ENCODE data around the gene CTRB1.
"Not testable (repeated sequence)": the region's sequence is repeated elsewhere in the genome, so short reads cannot be mapped to it uniquely, and the experiment has no call there.

Gene CTRB1

DNA sequence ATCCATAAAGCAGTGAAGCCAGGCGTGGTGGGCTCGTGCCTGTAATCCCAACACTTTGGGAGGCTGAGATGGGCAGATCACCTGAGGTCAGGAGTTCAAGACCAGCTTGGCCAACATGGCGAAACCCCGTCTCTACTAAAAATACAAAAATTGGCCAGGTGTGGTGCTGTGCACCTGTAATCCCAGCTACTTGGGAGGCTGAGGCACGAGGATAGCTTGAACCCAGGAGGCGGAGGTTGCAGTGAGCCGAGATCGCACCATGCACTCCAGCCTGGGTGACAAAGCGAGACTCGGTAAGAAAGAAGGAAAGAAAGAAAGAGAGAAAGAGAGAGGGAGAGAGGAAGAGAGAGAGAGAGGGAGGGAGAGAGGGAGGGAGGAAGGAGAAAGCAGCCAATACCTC lies 53.8 kb downstream of the CTRB1 start:
- DNase-seq (ENCODE audit: low spot score): not testable (repeated sequence)

DNA sequence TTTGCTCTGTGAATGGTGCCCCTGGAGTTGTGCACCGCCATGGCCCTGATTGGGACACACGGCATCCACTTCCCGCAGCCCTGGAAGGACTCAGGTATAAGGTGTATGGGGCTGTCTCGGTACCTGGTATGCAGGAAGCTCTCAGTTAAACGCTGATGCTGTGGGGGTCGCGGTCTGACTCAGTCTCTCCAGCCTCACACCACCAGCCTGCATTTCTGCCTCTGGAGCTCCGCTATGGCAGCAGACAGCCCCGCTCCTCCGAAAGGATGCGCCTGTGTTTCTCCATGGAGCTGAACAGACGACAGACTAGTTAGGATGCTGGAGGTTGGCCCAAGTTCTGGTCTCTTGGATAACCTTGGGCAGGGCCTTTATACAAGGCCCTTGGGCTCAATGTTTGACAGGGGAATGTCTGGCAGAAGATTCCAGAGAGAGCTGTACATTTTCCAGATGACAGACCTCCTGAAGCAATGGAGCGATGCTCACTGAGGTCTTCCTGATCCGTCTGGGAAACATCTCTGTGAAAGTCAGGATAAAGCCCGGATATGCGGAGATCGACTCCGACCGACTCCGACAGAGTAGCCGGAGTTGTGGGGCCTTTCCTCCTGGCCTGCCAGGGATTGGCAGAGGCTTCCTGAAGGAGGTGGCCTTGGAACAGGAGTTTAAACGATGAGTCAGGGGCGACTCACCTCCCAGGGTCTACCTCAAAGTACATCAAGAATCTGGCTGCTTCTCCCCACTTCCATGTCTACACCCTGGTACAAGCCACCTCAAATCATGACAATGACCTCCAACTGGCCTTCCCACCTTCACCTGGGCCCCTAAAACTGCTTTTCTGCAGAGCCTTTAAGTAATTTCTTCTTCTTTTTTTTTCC lies 54.5 kb downstream of the CTRB1 start:
- DNase-seq (ENCODE audit: low spot score): no peak
